HG03439 (cell line): ENCODE measurements around the gene PSMC3IP.
"Not testable (repeated sequence)": the region's sequence is repeated elsewhere in the genome, so short reads cannot be mapped to it uniquely, and the experiment has no call there.

Experiments used
- ATAC-seq: cut with Tn5 transposase; IDR thresholded peaks from one replicate; pipeline ENCODE4 v1.9.1; 2021; ENCODE audit warnings: mild to moderate bottlenecking, moderate library complexity; ENCODE audit not compliant: unreplicated experiment

Gene PSMC3IP

DNA sequence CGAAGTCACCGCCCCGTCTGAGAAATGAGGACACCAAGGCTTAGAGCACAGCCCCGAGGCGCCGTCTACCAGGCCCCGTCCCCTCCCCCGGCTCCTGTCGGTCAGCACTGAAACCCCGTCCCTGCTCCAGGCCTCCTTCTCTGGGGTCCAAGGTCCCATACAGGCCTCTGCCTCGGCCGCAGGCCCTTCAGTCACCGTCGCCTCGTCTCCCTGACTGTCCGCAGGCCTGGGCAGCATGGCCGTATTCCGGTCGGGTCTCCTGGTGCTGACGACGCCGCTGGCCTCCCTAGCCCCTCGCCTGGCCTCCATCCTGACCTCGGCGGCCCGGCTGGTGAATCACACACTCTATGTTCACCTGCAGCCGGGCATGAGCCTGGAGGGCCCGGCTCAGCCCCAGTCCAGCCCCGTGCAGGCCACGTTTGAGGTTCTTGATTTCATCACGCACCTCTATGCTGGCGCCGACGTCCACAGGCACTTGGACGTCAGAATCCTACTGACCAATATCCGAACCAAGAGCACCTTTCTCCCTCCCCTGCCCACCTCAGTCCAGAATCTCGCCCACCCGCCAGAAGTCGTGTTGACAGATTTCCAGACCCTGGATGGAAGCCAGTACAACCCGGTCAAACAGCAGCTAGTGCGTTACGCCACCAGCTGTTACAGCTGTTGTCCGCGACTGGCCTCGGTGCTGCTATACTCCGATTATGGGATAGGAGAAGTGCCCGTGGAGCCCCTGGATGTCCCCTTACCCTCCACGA lies 15.0 kb downstream of the PSMC3IP start:
- ATAC-seq: no peak

- ATAC-seq: peak; percentile 50
Measured at GRCh38 chr17:42561897-42562387, 15.6 kb downstream of the PSMC3IP start, which contains the start of gene COASY. Gene COASY, plus strand, starts transcription at chr17:42562148. Its CDS starts 475 bp downstream, at chr17:42562623.

DNA sequence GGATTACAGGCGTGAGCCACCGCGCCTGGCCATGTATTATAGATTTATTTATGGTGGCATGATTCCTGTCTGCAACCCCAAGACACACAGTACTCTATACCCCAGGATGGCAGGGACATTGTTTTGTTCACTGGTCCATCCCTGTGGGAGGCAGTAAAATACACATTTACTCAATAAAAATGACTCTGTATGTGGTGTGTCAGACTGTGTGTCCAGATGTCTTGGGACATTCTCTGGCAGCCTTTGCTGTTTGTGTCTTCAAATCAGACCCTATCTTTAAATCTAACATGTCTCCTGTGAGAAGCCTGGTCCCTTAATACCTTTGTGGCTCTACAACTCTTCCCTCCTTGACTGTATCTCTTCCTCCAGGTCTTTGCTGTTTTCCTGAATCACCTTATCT lies 17.3 kb downstream of the PSMC3IP start:
- ATAC-seq: no peak

GRCh38 chr17:42559075-42559474 lies 18.5 kb downstream of the PSMC3IP start:
- ATAC-seq: no peak

- not testable (repeated sequence) for ATAC-seq
Measured at GRCh38 chr17:42555961-42556617, 21.4 kb downstream of the PSMC3IP start.

- ATAC-seq: peak; percentile 9
Measured at GRCh38 chr17:42555122-42555622, 22.4 kb downstream of the PSMC3IP start.

DNA sequence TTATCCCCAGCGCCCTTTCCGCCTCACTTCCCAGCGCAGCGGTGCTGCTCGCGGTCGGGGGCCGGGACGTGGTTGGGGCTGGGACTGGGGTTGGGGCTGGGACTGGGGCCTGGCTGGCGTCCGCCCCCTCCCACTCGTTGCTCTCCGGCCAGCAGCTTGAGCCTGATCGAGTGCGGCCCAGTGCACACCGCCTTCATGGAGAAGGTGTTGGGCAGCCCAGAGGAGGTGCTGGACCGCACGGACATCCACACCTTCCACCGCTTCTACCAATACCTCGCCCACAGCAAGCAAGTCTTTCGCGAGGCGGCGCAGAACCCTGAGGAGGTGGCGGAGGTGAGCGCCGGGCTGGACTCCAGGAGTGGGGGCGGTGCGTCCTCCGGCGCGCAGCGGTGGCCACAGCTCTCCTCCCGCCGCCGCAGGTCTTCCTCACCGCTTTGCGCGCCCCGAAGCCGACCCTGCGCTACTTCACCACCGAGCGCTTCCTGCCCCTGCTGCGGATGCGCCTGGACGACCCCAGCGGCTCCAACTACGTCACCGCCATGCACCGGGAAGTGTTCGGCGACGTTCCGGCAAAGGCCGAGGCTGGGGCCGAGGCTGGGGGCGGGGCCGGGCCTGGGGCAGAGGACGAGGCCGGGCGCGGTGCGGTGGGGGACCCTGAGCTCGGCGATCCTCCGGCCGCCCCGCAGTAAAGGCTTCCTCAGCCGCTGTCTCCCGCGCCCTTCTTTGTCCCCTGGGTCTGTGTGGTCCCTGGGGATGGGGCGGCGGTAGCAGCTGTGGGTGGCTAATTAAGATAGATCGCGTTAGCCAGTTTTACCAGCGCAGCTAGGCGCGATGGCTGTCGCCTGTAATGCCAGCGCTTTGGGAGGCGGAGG lies 23.0 kb downstream of the PSMC3IP start:
- peak; percentile 58 for ATAC-seq

DNA sequence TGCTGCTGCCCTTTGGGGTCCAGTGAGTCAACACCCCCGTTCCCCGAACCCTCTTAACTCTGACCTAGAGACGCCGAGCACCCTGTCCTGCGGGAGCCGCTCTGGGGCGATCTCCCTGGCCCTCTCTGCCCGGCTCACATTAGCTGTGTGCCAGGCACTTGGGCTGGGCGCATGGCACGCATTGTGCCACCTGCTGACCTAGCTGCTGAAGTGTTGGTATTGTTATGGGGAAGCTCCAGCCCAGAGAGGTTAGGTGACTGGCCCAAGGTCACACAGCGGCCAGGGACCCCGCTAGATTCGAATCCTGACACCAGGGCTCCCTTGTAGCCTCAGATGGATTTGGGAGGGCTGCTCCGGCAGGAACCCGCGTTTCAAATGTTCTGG lies 23.7 kb downstream of the PSMC3IP start:
- no peak for ATAC-seq

DNA sequence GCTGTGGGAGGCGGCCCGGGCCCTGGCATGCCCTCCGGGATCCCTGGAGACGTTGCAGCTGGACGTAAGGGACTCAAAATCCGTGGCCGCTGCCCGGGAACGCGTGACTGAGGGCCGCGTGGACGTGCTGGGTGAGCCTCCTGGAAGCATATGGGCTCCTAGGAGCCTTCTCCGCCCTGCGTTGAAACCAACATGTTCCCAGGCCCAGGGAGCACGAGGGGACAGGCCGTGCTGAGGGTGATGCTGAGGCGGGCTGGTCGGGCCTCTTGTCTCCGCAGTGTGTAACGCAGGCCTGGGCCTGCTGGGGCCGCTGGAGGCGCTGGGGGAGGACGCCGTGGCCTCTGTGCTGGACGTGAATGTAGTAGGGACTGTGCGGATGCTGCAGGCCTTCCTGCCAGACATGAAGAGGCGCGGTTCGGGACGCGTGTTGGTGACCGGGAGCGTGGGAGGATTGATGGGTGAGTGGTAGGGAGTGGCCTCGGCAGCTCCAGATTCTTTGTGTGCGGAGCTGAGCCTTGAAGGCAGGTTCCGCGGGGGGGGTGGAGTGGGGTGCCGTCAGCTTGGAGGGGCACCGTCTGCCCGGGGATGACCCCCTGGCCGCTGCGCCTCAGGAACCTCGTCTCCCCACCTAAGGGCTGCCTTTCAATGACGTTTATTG lies 24.2 kb downstream of the PSMC3IP start:
- ATAC-seq: no peak

DNA sequence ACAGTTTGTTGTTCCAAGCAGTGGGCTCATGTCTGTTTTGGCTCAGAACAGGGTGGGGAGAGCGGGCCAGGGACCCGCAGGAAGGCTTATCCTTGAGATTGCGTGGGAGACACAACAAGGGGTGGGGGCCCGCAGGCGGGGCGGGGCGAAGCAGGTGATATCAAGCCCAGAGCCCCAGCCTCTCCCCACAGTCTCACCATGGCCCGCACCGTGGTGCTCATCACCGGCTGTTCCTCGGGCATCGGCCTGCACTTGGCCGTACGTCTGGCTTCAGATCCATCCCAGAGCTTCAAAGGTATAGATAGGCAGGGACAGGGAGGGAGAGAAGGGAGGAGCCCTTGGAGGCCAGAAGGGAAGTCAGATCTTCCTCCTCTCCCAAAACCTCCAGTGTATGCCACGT lies 24.8 kb downstream of the PSMC3IP start, which contains the start of gene HSD17B1:
HSD17B1 (plus strand) TSS at position 188 of the 400 bp plus-strand sequence; CDS start at position 199, 11 bp downstream.
- not testable (repeated sequence) for ATAC-seq

DNA sequence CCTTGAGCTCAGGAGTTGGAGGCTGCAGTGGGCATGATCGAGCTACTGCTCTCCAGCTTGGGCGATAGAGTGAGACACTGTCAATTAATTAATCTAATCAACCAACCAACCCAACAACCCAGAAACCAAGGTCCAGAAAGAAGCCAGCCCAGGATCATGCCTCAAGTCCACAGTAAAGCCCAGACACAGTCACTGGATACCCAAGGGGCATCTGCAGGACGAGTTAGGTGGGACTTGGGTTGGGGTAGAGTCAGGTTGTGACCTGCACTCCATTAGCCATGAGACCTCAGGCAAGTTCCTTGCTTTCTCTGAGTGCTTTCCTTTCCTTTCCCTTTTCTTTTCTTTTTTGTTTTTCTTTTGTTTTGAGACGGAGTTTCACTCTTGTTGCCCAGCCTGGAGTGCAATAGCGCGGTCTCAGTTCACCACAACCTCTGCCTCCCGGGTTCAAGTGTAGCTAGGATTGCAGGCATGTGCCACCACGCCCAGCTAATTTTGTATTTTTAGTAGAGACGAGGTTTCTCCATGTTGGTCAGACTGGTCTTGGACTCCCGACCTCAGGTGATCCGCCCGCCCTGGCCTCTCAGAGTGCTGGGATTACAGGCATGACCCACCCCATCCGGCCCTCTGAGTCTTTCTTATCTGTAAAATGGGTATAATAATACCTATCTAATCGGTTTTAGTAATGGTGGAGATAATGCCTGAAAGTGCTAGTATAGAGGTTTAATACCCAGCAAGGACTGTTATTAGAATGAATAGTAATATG lies 28.4 kb downstream of the PSMC3IP start:
- ATAC-seq: no peak

DNA sequence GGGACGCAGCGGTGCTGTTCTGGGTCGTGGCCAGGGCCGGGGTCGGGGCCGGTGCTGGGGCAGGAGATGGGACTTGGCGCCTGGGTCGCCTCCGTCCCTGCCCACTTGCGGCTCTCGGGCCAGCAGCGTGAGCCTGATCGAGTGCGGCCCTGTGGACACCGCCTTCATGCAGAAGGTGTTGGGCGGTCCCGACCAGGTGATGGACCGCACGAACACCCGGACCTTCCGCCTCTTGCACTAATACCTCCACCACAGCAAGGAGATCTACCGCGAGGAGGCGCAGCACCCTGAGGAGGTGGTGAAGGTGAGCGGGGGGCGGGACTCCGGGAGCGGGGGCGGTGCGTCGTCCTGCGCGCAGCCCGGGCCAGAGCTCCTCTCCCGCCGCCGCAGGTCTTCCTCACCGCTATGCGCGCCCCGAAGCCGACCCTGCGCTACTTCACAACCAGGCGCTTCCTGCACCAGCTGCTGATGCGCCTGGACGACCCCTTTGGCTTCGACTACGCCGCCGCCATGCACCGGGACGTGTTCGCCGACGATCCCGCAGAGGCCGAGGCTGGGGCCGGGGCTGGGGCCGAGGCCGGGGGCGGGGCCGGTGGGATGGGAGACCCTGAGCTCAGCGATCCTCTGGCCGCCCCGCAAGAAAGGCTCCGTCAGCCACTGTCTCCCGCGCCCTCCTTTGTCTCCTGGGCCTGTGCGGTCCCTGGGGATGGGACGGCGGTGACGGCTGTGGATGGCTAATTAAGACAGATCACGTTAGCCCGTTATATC lies 29.3 kb downstream of the PSMC3IP start:
- ATAC-seq: peak; percentile 57

GRCh38 chr17:42547698-42548069 lies 29.8 kb downstream of the PSMC3IP start:
- no peak for ATAC-seq

- no peak for ATAC-seq
Measured at GRCh38 chr17:42547001-42547461, 30.5 kb downstream of the PSMC3IP start.

DNA sequence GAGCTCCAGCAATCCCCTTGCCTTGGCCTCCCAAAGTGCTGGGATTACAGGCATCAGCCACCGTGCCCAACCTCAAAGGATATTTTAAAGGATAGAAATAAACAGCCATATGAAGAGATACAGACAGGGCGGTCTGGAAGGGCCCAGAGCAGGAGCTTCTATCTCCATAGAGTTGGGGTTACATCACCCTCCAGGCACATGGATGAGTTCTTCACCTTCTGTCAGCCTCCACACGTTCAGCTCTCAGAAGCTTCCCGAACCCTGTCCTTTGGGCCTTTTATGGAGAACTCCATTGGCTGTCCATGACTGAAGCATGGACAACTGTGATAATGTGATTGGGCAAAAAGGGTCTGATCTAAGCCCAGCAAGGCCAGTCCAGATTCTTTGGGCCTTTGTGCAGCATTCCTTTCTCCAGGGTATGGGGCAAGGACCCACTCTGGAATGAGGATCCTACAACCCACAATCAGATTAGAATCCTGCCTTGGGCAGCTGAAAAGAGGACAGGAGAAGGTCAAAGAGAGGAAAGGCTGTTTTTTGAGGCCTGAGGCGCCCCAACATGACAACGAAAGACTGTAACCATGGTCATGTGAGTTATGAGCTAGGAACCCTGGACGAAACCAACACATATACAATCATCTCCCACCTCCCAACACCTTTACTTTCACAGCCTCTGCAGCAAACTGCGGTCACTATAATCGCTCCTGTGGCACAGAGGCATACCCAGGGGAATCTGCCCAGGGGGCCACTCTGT lies 31.6 kb downstream of the PSMC3IP start:
- not testable (repeated sequence) for ATAC-seq

- no peak for ATAC-seq
Measured at GRCh38 chr17:42544874-42545283, 32.6 kb downstream of the PSMC3IP start.

DNA sequence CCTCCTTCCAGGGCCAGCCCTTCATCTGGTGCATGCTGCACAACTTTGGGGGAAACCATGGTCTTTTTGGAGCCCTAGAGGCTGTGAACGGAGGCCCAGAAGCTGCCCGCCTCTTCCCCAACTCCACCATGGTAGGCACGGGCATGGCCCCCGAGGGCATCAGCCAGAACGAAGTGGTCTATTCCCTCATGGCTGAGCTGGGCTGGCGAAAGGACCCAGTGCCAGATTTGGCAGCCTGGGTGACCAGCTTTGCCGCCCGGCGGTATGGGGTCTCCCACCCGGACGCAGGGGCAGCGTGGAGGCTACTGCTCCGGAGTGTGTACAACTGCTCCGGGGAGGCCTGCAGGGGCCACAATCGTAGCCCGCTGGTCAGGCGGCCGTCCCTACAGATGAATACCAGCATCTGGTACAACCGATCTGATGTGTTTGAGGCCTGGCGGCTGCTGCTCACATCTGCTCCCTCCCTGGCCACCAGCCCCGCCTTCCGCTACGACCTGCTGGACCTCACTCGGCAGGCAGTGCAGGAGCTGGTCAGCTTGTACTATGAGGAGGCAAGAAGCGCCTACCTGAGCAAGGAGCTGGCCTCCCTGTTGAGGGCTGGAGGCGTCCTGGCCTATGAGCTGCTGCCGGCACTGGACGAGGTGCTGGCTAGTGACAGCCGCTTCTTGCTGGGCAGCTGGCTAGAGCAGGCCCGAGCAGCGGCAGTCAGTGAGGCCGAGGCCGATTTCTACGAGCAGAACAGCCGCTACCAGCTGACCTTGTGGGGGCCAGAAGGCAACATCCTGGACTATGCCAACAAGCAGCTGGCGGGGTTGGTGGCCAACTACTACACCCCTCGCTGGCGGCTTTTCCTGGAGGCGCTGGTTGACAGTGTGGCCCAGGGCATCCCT lies 34.1 kb downstream of the PSMC3IP start:
- no peak for ATAC-seq
